CD14-positive monocyte (primary cell): ENCODE results near the gene RPL26. TPM values are rescaled to one million over a fixed set of nuclear protein-coding genes. Genes with fewer than 3 reads are reported as not detected.

ENCODE experiments used
- DNase-seq, 3 donors: peaks; one replicate each; pipeline ENCODE4 v3.0.0-alpha.2; 2011 to 2022
- H2AFZ ChIP-seq: 2 replicates; pipeline ENCODE4 v1.6.0; 2012; ENCODE audit warnings: mild to moderate bottlenecking, low read depth, low read length, inconsistent platforms; ENCODE audit not compliant: insufficient read depth, poor library complexity, severe bottlenecking
- H3K27ac ChIP-seq, 2 donors: 1 replicate in 1 of 2; 2 replicates in 1 of 2; pipeline ENCODE4 v1.5.1; 2012 to 2013; ENCODE audit warnings: low read length in 2 of 2, control low read depth in 1 of 2, inconsistent platforms in 1 of 2, low read depth in 1 of 2, mild to moderate bottlenecking in 1 of 2
- H3K27me3 ChIP-seq, 2 donors: one replicate each; pipeline versions ENCODE4 v1.6.0 to v1.6.1; 2011 to 2013; ENCODE audit warnings: low read length in 2 of 2; ENCODE audit not compliant: control insufficient read depth in 2 of 2, insufficient read depth in 2 of 2
- H3K36me3 ChIP-seq, 2 donors: replicated peaks in 1 of 2; 1 replicate in 1 of 2; 2 replicates in 1 of 2; pipeline versions ENCODE4 v1.5.1 to v1.6.1; 2012 to 2013; ENCODE audit warnings: low read length in 2 of 2, control low read depth in 1 of 2, inconsistent platforms in 1 of 2, mild to moderate bottlenecking in 1 of 2; ENCODE audit not compliant: insufficient read depth in 2 of 2, control insufficient read depth in 1 of 2
- H3K4me1 ChIP-seq, 2 donors: 1 replicate in 1 of 2; 2 replicates in 1 of 2; pipeline versions ENCODE4 v1.5.1 to v1.6.1; 2012 to 2013; ENCODE audit warnings: low read length in 2 of 2, control low read depth in 1 of 2, inconsistent platforms in 1 of 2, mild to moderate bottlenecking in 1 of 2, moderate library complexity in 1 of 2; ENCODE audit not compliant: insufficient read depth in 2 of 2, control insufficient read depth in 1 of 2
- H3K4me2 ChIP-seq: replicated peaks from 2 replicates; pipeline ENCODE3; 2012; ENCODE audit warnings: low read length, moderate library complexity, mild to moderate bottlenecking; ENCODE audit not compliant: poor library complexity, severe bottlenecking; ENCODE audit errors: extremely low read depth
- H3K4me3 ChIP-seq, 3 experiments: fragments of 200-600 bp in 1 of 3; sonication (generic) in 1 of 3; replicated peaks in 1 of 3; 1 replicate in 2 of 3; 2 replicates in 1 of 3; pipeline ENCODE4 v1.5.1; 2011 to 2013; ENCODE audit warnings: low read length in 3 of 3, mild to moderate bottlenecking in 3 of 3, control low read depth in 2 of 3, low read depth in 2 of 3, inconsistent platforms in 1 of 3, moderate library complexity in 1 of 3
- H3K79me2 ChIP-seq: 2 replicates; pipeline ENCODE4 v1.6.0; 2012; ENCODE audit warnings: mild to moderate bottlenecking, control low read depth, inconsistent platforms, low read length, moderate library complexity; ENCODE audit not compliant: insufficient read depth
- H3K9ac ChIP-seq: 2 replicates; pipeline ENCODE4 v1.6.0; 2017; ENCODE audit warnings: low read length, mild to moderate bottlenecking; ENCODE audit not compliant: insufficient read depth, poor library complexity, severe bottlenecking
- H3K9me3 ChIP-seq, 2 donors: replicated peaks in 1 of 2; 1 replicate in 1 of 2; 2 replicates in 1 of 2; pipeline versions ENCODE4 v1.5.1 to v1.6.1; 2012 to 2013; ENCODE audit warnings: low read length in 2 of 2, control low read depth in 1 of 2; ENCODE audit not compliant: control insufficient read depth in 1 of 2, insufficient read depth in 1 of 2
- H4K20me1 ChIP-seq: 2 replicates; pipeline ENCODE4 v1.6.0; 2012; ENCODE audit warnings: mild to moderate bottlenecking, low read length, control low read depth, moderate library complexity; ENCODE audit not compliant: insufficient read depth
- H3K27ac Mint-ChIP-seq, 7 donors: one replicate each; pipeline ENCODE4 v1.8.0; 2020; ENCODE audit warnings: mild to moderate bottlenecking in 7 of 7, mixed read lengths in 7 of 7, moderate library complexity in 6 of 7, inconsistent platforms in 2 of 7
- H3K27me3 Mint-ChIP-seq, 3 donors: one replicate each; pipeline ENCODE4 v1.8.0; 2021 to 2022; ENCODE audit warnings: low read depth in 3 of 3, mild to moderate bottlenecking in 3 of 3, mixed read lengths in 3 of 3, moderate library complexity in 3 of 3, inconsistent platforms in 1 of 3
- H3K36me3 Mint-ChIP-seq, 2 donors: one replicate each; pipeline ENCODE4 v1.8.0; 2020; ENCODE audit warnings: mixed read lengths in 2 of 2, inconsistent platforms in 1 of 2, mild to moderate bottlenecking in 1 of 2
- H3K4me1 Mint-ChIP-seq: one replicate; pipeline ENCODE4 v1.8.0; 2020; ENCODE audit warnings: mild to moderate bottlenecking, mixed read lengths
- H3K4me3 Mint-ChIP-seq, 2 donors: one replicate each; pipeline ENCODE4 v1.8.0; 2020; ENCODE audit warnings: mild to moderate bottlenecking in 2 of 2, mixed read lengths in 2 of 2, moderate library complexity in 1 of 2
- H3K9me3 Mint-ChIP-seq, 7 donors: one replicate each; pipeline ENCODE4 v1.8.0; 2020 to 2022; ENCODE audit warnings: mixed read lengths in 7 of 7, mild to moderate bottlenecking in 6 of 7, moderate library complexity in 6 of 7, inconsistent platforms in 2 of 7
- CTCF ChIP-seq: fragments of 200-600 bp; IDR thresholded peaks from one replicate; pipeline ENCODE4 v1.8.0; 2022; ENCODE audit warnings: antibody characterized with exemption, mild to moderate bottlenecking
- WGBS: methylation state at CpG from one replicate; pipeline ENCODE4 v1.1.5; 2013; ENCODE audit warnings: missing lambda C conversion rate; ENCODE audit not compliant: insufficient coverage; 5-methylcytosine and 5-hydroxymethylcytosine counted together
- intact Hi-C, 2 donors: fragments of 100-400 bp; cut with micrococcal nuclease; formaldehyde crosslinking; loops; one replicate each; pipeline versions ENCODE4 v1.15.0 to v1.15.1; 2023
- polyA plus RNA-seq, 3 donors: library from polyadenylated mRNA; depleted of rRNA in 1 of 3; unstranded in 2 of 3; stranded (reverse) in 1 of 3; fragments of 300-500 nt in 2 of 3; fragments of >200 nt in 1 of 3; fragmentation: Illumina TruSeq in 2 of 3; gene quantifications; 1 replicate in 2 of 3; 2 replicates in 1 of 3; pipeline ENCODE4 v1.2.3, GENCODE V29; 2012 to 2021

RPL26 gene
- polyA plus RNA-seq, 3 donors = 859 to 4,469 (median 884) TPM

GRCh38 chr17:8426802-8427201, 43.8 kb upstream of the RPL26 start:
- H3K9me3 Mint-ChIP-seq = peaks cover 0 to 5% (median 0%) of the 10 kb centered on the region in 7 donors
- H3K4me3 Mint-ChIP-seq = no peak overlapping the region
- 100% methylated on average over 1 of the region's 3 CpGs for WGBS
- H2AFZ ChIP-seq = no peak overlapping the region
- no peaks in the 10 kb centered on the region for H3K9me3 ChIP-seq
- no peaks in the 10 kb centered on the region for H3K36me3 ChIP-seq
- H3K4me3 ChIP-seq = no peak overlapping the region
- H3K27ac ChIP-seq = no peak overlapping the region
- H3K4me1 Mint-ChIP-seq = peaks cover 23% of the 10 kb centered on the region
- H3K27ac Mint-ChIP-seq = peak overlapping the region in 1 of 7 donors; percentile 66
- H3K9ac ChIP-seq = no peak overlapping the region
- peaks cover 2 to 6% (median 2%) of the 10 kb centered on the region in 3 donors for H3K27me3 Mint-ChIP-seq
- no peaks in the 10 kb centered on the region for H3K79me2 ChIP-seq
- peaks cover 5 to 17% of the 10 kb centered on the region in 2 donors for H3K36me3 Mint-ChIP-seq
- H3K4me2 ChIP-seq = no peak overlapping the region
- H4K20me1 ChIP-seq = no peaks in the 10 kb centered on the region
- intact Hi-C loops = no loop called here
- DNase-seq = no peak
- no peaks in the 10 kb centered on the region for H3K27me3 ChIP-seq
- no peak for TF ChIP-seq CTCF
- peaks cover 9 to 12% of the 10 kb centered on the region in 2 donors for H3K4me1 ChIP-seq

- H3K4me3 Mint-ChIP-seq = no peak overlapping the region
- Histone ChIP-seq H3K9ac (no peak overlapping the region), H3K4me3 (no peak overlapping the region), H3K9me3 (no peaks in the 10 kb centered on the region), H3K4me1 (peaks cover 15 to 18% of the 10 kb centered on the region in 2 donors), H3K36me3 (no peaks in the 10 kb centered on the region), H3K79me2 (no peaks in the 10 kb centered on the region), H2AFZ (no peak overlapping the region), H3K4me2 (no peak overlapping the region), H3K27ac (no peak overlapping the region), H3K27me3 (no peaks in the 10 kb centered on the region), H4K20me1 (no peaks in the 10 kb centered on the region)
- no peak for DNase-seq
- peaks cover 2 to 4% (median 2%) of the 10 kb centered on the region in 3 donors for H3K27me3 Mint-ChIP-seq
- H3K27ac Mint-ChIP-seq = no peak overlapping the region
- intact Hi-C loops = no loop called here
- peaks cover 0 to 5% (median 0%) of the 10 kb centered on the region in 7 donors for H3K9me3 Mint-ChIP-seq
- peaks cover 29% of the 10 kb centered on the region for H3K4me1 Mint-ChIP-seq
- no peak for TF ChIP-seq CTCF
- 93% methylated on average over 3 of the region's 6 CpGs for WGBS
- H3K36me3 Mint-ChIP-seq = peaks cover 5 to 19% of the 10 kb centered on the region in 2 donors
Observed at GRCh38 chr17:8426094-8426720, 43.2 kb upstream of the RPL26 start.
